GM12878 (cell line): ENCODE measurements around the gene ZNG1C.
"Not testable (repeated sequence)": the region's sequence is repeated elsewhere in the genome, so short reads cannot be mapped to it uniquely, and the experiment has no call there.

ENCODE experiments used
- ASH2L ChIP-seq: fragments of 300-600, 200-600 bp; sonication (generic); IDR thresholded peaks from 2 replicates; pipeline ENCODE4 v1.6.1; 2017; ENCODE audit warnings: low read depth, mild to moderate bottlenecking, borderline replicate concordance
- CEBPB ChIP-seq, 2 experiments: fragments of 150-350 bp in 1 of 2; IDR thresholded peaks; 2 replicates each; pipeline ENCODE4 v1.6.1; 2012 to 2014; ENCODE audit warnings: low read depth in 2 of 2, low read length in 2 of 2, borderline replicate concordance in 1 of 2, inconsistent platforms in 1 of 2
- CTCF ChIP-seq, 3 experiments: IDR thresholded peaks in 2 of 3; conservative IDR thresholded peaks in 1 of 3; 2 replicates each; pipeline ENCODE4 v1.5.1; 2011; ENCODE audit warnings: low read depth in 3 of 3, low read length in 3 of 3, mild to moderate bottlenecking in 3 of 3, control low read depth in 2 of 3, moderate library complexity in 2 of 3, inconsistent platforms in 1 of 3, mixed read lengths in 1 of 3; ENCODE audit not compliant: control insufficient read depth in 2 of 3, insufficient read depth in 1 of 3; ENCODE audit errors: extremely low read depth in 1 of 3
- POLR2A ChIP-seq: IDR thresholded peaks from 2 replicates; pipeline ENCODE4 v1.6.1; 2011; ENCODE audit warnings: low read depth, mild to moderate bottlenecking, low read length
- RAD21 ChIP-seq: IDR thresholded peaks from 2 replicates; pipeline ENCODE4 v1.6.1; 2011; ENCODE audit warnings: mild to moderate bottlenecking, low read depth, low read length, moderate library complexity; ENCODE audit not compliant: insufficient read depth
- TF ChIP-seq, protein P1 (sequence below): IDR thresholded peaks from 2 replicates; pipeline ENCODE4 v1.6.1; 2012; ENCODE audit warnings: low read depth, low read length, improper control_type of control experiment

- TF ChIP-seq POLR2A; ASH2L; CEBPB (IDR thresholded peaks at IDR 0.05; ENCODE audit: borderline replicate concordance in 1 of 2, low read depth in 2 of 2, low read length in 2 of 2); RAD21; CTCF (IDR thresholded peaks at IDR 0.05 in 2 of 3, conservative IDR thresholded peaks at IDR 0.05 in 1 of 3; ENCODE audit: control insufficient read depth in 2 of 3, extremely low read depth in 1 of 3, insufficient read depth in 1 of 3, low read depth in 3 of 3, low read length in 3 of 3): not testable (repeated sequence)
- TF ChIP-seq, protein P1, sequence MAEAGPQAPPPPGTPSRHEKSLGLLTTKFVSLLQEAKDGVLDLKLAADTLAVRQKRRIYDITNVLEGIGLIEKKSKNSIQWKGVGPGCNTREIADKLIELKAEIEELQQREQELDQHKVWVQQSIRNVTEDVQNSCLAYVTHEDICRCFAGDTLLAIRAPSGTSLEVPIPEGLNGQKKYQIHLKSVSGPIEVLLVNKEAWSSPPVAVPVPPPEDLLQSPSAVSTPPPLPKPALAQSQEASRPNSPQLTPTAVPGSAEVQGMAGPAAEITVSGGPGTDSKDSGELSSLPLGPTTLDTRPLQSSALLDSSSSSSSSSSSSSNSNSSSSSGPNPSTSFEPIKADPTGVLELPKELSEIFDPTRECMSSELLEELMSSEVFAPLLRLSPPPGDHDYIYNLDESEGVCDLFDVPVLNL: not testable (repeated sequence)
Observed at GRCh38 chr9:68311208-68311607, 69.4 kb downstream of the ZNG1C start.
